HG03064 (cell line): ENCODE data around the gene MAPKAPK3.

Experiments
- ATAC-seq: cut with Tn5 transposase; IDR thresholded peaks from one replicate; pipeline ENCODE4 v1.9.1; 2021; ENCODE audit warnings: low read depth; ENCODE audit not compliant: unreplicated experiment

The MAPKAPK3 gene

DNA sequence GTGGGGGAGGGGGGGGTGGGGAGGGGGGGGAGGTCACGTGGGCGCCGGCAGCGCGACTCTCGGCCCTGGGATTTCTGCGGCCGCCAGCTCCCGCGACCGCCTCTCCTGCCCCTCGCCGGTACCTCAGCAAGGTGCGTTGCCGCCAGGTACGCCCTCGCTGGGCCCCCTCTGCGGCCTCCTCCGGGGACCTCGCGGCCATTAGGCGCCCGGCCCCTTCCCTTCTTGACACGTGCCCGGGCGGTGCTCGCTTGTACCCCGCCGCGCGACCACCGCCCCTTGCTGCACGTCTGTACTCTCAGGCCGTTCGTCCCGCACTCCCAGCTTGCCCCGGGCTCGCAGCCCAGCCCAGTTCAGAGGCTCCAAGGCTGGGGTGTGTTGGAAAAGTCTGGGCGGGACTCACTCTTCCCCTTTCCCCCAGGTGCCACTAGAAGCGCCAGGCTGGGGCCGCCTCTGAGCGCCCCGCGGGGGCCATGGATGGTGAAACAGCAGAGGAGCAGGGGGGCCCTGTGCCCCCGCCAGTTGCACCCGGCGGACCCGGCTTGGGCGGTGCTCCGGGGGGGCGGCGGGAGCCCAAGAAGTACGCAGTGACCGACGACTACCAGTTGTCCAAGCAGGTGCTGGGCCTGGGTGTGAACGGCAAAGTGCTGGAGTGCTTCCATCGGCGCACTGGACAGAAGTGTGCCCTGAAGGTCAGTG, at the start of gene MAPKAPK3:
TSS of gene MAPKAPK3 (plus strand) at position 56 of the 696 bp plus-strand sequence. CDS start at position 471, 415 bp downstream.
- ATAC-seq, result peak; percentile 18

DNA sequence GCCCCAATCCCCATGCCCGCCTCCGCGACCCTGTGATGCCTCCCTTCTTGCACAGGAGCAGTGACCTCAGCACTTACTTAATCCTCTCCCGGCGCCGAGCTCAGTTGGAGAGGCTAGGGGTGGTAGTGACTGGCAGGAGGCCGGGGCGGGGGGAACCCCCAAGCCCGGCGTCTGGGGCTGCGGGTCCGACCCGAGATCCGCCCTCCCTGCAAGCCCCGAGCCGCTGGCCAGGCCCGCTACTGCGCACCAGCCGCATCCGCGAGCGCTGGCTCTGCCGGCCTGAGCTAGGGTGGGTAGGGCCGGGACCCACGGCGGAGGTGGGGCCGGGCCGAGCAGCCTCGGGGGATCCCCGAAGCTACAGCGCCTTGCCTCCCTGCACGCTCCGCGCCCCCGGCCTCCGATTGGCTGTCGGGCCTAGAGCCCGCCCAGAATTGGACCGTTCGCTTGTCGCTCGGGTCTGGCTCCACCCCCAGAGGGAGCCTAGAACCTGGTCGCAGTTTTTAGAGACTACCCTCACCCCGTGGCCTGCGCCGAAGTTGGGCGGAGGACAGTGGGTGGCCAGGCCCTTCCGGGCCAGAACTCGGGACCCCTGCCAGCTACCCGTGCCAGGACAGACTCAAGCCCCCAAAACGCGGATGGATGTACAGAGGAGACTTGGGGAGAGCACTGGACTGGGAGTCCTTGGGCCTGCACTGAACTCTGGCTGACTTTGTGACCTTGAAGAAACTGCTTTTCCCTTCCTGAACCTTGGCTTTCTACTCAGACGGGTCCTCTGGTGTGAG, 49.4 kb upstream of the MAPKAPK3 start, which contains the start of gene C3orf18:
TSS of gene C3orf18 (minus strand) at position 362 of the 782 bp plus-strand sequence. CDS start 2,048 bp downstream, outside the sequence.
- peak; percentile 77 for ATAC-seq

DNA sequence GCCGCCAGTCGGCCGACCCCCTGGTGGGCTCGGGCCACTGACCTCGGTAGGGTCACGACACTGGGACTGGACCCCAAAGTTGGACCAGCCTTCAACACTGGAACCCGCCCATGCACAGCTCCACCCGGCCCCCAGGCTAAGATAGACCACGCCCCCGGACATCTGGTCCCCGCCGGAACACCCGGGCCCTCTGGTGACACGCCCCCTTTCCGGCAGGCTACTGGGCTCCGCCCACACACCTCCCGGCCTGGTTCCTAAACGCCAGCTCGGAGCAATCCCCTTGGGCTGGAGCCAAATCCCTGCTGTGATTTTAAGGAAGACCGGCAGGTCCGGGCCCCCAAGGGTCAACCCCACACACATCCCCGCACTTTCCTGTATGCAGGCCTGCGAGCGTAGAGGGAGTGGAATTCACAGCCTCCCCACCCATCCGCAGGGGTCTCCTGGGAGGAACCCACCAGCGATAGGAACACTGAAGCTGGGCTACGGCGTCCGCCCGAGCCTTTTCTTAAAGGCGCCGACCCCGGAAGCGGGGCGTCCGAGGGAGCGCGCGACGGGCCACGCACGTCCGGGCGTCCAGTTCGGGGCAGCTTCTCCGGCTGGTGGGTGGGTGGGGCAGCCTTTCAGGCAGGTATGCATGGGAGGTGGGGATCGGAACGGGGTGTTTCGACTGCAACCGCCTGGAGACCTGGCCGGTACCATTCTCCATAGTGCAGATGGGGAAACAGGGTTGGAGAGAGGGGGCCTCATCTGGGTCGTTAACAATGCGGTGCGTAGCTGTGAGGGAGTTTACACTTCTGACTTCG, 47.8 kb upstream of the MAPKAPK3 start, which contains the start of gene HEMK1:
TSS of gene HEMK1 (plus strand) at position 576 of the 803 bp plus-strand sequence. CDS start 1,583 bp downstream, outside the sequence.
- peak; percentile 60 for ATAC-seq

GRCh38 chr3:50570508-50571279, 46.3 kb upstream of the MAPKAPK3 start:
- no peak for ATAC-seq

GRCh38 chr3:50571486-50571885, 45.5 kb upstream of the MAPKAPK3 start:
- no peak for ATAC-seq

GRCh38 chr3:50572158-50572557, 44.8 kb upstream of the MAPKAPK3 start:
- no peak for ATAC-seq

GRCh38 chr3:50572801-50573371, 44.1 kb upstream of the MAPKAPK3 start:
- ATAC-seq, result no peak

DNA sequence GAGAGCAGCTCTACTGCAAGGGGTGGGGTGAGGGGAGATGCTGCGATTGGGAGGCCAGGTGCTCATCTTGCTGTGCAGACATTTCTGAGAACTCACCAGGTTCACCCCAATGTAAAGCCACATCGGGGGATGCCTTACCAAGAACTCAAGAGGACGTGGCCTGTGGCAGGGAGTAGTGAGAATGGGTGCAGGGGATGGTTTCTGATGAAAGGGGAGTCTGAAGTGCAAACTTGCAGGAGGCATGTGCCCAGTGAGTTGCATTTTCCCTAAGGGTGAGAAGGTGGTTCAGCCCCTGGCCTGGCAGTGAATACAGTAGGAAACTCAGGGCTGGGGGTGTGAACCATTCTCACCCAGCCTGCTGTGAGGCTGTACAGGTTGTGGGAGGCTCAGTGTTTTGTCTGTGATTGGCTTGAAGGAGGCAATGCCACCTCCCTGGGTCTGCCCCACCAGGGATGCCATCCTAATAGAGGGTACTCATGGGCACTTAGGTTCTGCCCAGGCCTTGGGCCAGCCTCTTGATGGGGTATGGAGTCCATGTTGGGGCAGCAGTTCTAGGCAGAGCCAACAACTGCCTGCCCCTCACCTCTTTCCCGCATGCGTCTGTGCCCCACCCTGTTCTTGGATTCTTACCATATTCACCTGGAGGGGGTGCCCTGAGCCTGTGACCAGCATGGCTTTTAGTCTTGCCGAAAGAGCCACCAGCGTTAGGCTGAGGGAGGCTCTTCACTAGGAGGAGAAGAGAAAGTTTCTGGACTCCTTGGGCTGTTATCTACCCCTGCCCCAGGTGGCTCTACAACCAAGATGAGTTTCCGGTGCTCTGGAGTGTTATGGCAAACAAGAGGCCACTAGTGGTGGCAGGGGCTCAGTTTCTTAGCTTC, 43.1 kb upstream of the MAPKAPK3 start:
- ATAC-seq, result no peak

DNA sequence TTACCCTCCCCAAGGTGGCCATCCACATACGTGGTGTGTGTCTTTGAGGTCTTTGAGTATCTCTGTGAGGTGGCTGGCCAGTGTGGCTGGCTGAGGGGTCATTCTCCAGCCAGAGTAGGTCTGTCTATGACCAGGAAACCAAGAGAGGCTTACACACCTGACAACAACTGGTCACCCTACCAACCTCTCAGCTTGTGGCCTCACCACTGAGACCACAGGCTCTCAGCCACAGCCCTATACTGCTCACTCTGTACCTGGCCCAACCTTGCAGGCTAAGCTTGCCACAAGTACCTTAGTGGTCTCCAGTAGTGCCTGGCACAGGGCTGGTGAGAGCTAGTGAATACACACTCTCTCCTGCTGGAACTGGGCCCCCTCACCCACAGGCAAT, 42.5 kb upstream of the MAPKAPK3 start:
- ATAC-seq, result no peak

- no peak for ATAC-seq
Measured at GRCh38 chr3:50575372-50575771, 41.6 kb upstream of the MAPKAPK3 start.

- no peak for ATAC-seq
Measured at GRCh38 chr3:50577348-50577747, 39.6 kb upstream of the MAPKAPK3 start.

- ATAC-seq, result no peak
Measured at GRCh38 chr3:50580683-50581458, 36.1 kb upstream of the MAPKAPK3 start.

DNA sequence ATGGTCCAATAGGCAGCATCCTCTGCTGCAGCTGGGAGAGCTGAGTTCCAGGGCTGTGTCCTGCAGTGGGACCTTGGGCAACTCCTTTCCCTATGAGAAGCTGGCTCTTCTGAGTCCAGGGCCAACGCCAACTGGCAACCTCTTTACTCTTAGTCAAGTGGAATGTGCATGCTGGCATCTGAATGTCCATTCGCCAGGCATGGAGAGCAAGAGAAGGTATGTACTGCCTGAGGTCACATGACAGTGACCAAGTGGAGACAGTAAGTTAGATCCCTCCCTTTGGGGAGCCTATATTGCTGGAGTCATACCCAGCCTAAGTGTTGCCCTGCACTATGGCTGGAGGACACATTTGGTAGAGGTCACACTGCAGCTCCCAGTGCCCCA, 35.5 kb upstream of the MAPKAPK3 start:
- ATAC-seq, result no peak

- ATAC-seq, result no peak
Measured at GRCh38 chr3:50582083-50582482, 34.9 kb upstream of the MAPKAPK3 start.

- ATAC-seq, result no peak
Measured at GRCh38 chr3:50583897-50584296, 33.1 kb upstream of the MAPKAPK3 start.

- no peak for ATAC-seq
Measured at GRCh38 chr3:50584391-50584790, 32.6 kb upstream of the MAPKAPK3 start.

DNA sequence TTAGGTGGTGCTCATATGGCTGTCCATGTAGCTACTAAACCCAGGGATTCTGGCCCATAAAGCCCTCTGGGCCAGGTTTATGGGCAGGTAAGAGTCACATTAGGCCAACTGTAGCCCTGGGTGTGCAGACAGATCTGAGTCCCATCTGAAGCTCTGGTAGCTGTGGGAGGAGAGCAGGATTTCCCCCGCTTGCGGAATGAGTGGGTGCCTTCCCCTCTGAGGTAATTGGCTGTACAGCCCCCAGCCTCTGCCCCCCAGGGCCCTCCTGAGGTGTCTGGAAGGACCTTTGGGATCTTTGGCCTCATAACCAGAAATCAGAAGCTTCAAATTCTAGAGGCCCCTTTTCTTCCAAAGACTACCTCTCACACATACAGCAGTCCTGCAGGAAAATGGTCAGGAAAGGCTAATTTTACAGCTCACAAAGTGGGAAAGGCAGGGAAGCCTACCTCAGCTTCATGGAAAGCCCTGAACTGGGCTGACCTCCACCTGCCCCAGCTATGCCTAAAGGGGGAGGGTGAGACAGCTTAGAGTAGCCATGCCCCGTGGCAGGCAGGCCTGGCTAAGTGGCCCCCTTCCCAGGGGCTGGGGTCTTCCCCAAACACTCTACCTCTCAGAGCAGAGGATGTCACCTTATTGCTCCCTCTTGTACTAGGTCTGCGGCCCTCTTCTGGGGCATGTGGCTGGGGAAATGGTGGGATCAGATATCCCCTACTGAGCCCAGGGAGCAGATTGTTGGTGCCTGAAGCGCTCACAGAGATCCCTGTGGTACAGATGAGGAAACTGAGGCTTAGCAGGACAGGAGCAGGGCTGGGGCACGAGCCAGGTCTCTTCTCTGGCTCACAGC, 30.8 kb upstream of the MAPKAPK3 start:
- no peak for ATAC-seq
